Metanephros (tissue), 2 donors: ENCODE results near the gene DYNLT1. TPM values are rescaled to one million over a fixed set of nuclear protein-coding genes. Genes with fewer than 3 reads are reported as not detected.

Experiments used
- small RNA-seq: library from RNA; depleted of rRNA; stranded (forward); fragments of <200 nt; gene quantifications from one replicate; pipeline ENCODE3, GENCODE V24; 2014; ENCODE audit warnings: low replicate concordance
- total RNA-seq: library from RNA; depleted of rRNA; stranded (reverse); fragments of >200 nt; gene quantifications from one replicate; pipeline ENCODE4 v1.2.3, GENCODE V29; 2014

The DYNLT1 gene
- total RNA-seq, result 54.5 TPM

DNA sequence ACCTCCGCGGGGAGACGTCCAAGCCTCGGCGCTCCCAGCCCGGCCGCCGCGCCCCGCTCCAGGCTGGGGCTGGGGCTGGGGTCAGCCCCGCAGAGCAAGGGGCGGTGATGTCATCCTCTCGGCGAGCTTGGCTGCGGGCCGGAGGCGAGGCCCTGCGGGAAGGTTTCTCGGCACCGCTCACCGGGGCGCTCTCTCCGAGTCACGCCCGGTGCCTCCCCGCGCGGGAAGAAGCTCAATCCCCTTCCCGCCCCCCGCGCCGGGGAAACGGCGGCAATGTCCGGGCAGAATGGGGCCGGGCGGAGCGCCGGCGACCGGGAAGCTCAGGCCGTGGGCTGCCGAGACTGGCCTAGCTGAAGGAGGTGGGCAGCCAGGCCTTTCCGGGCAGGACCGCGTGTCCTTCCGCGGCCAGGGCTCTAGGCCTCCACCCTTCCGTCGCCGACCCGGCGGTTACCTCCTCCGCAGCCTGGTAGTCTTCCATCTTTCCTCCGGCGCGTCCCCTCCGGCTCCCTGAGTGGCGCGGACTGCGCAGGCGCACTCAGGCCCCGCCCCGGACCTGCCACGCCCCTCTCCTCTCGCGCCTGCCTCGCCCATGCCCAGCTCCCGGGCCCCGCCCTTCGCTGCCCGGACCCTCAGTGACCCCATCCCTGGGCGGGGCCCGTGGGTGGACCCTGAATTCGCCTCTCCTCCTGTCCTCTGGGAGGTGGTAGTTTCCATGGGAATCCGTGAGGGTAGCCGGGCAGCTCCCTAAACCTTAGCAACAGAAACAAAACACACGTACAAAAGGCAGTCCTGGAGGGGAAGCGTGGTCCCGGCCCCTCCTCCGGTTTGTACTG is at the start of gene DYNLT1:
TSS of gene DYNLT1 (minus strand) at position 513 of the 833 bp plus-strand sequence. CDS start at position 478, 35 bp downstream.

DNA sequence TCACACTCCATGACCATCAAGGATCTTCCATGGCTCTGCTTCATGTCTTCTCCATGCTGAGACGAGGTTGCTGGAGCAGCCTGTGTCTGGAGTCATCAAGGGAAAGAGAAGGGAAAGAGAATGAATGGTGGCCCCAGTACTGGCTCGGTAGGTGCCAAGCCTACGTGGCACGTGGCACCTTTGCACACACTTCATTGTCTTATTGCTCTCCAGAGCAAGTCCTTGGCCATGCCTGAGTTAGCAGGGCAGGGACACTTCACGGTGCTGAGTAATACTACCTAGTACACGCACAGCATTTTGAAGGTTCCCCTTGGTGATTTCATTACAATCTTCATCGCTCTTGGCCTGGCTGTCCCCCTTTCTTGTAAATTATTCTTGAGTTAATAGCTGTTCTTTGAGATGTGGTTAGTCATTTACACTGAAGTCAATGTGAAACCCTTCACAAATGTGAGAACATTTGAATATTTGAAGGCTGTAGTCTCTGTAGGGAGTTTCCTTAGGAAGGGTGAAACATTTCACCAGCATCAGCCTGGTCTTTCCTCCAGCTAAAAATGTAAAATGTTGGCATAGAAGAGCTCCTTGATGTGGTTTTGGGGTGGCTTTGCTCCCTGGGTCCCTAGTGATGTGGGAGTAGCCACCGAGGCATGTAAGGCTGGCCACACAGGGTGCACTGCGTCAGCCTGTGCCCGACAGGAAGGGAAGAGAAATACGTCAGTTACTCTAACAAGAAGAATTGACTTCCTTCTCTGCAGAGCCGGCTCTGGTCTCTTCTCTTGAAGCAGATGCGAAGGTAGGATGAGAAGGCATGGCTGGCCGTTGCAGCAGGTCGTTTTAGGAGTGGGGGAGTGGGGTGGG is 5.0 kb upstream of the DYNLT1 start, which contains the start of gene SYTL3:
TSS of gene SYTL3 (plus strand) at position 766 of the 855 bp plus-strand sequence. CDS start 13,215 bp downstream, outside the sequence.

Small RNAs within 50 kb of the gene (small RNA-seq; reads per million reads assigned to genes)
- gene MIR7161, result not detected

Other genes starting within 250 kb of the DYNLT1 start
- 16.8 TPM for gene TMEM181, start 84.7 kb downstream of the DYNLT1 start, total RNA-seq
- gene SYTL3, start 5.3 kb upstream of the DYNLT1 start, total RNA-seq, result 4.4 TPM
- 134 TPM for gene EZR, start 174.6 kb upstream of the DYNLT1 start, total RNA-seq